Activated B cell treated with CpG ODN at 0.5 μM for 24 hours (primary cell): ENCODE results near the gene ZC3HAV1. TPM values are rescaled to one million over a fixed set of nuclear protein-coding genes. Genes with fewer than 3 reads are reported as not detected.

Source experiments
- ATAC-seq: fragments of 200-7000 bp; cut with Tn5 transposase; one replicate; pipeline ENCODE4 v1.10.0; 2021; ENCODE audit warnings: low read depth, mild to moderate bottlenecking, moderate library complexity
- CTCF ChIA-PET: fragments of 350-600 bp; sonication (Branson Sonifier 250); formaldehyde crosslinking; loops from one replicate; lab custom pipeline; 2021; ENCODE audit warnings: antibody characterized with exemption; lab: Charles Lee
- POLR2A ChIA-PET: fragments of 350-600 bp; sonication (Branson Sonifier 250); formaldehyde crosslinking; loops from one replicate; lab custom pipeline; 2021; ENCODE audit warnings: antibody characterized with exemption; lab: Charles Lee
- DNase-seq: peaks from one replicate; pipeline ENCODE4 v3.0.0; 2022
- H3K27ac Mint-ChIP-seq: one replicate; pipeline ENCODE4 v1.8.0; 2020; ENCODE audit warnings: mixed read lengths
- H3K27me3 Mint-ChIP-seq: one replicate; pipeline ENCODE4 v1.8.0; 2021; ENCODE audit warnings: mixed read lengths
- H3K36me3 Mint-ChIP-seq: one replicate; pipeline ENCODE4 v1.8.0; 2021; ENCODE audit warnings: low read depth, mixed read lengths
- H3K4me1 Mint-ChIP-seq: one replicate; pipeline ENCODE4 v1.8.0; 2021; ENCODE audit warnings: mixed read lengths
- H3K4me3 Mint-ChIP-seq: one replicate; pipeline ENCODE4 v1.8.0; 2020; ENCODE audit warnings: mild to moderate bottlenecking, mixed read lengths
- H3K9me3 Mint-ChIP-seq: one replicate; pipeline ENCODE4 v1.8.0; 2020; ENCODE audit warnings: mixed read lengths
- CTCF ChIP-seq: fragments of 200-600 bp; IDR thresholded peaks from one replicate; pipeline ENCODE4 v1.8.0; 2022; ENCODE audit warnings: antibody characterized with exemption, mild to moderate bottlenecking
- intact Hi-C: fragments of 100-400 bp; cut with micrococcal nuclease; formaldehyde crosslinking; loops from one replicate; pipeline ENCODE4 v1.15.1; 2024
- total RNA-seq: library from RNA; stranded (reverse); gene quantifications from 2 replicates; pipeline ENCODE4 v1.2.3, GENCODE V29; 2022

Gene ZC3HAV1
- total RNA-seq, 1 donor from 2014 or later: 80.7 TPM

GRCh38 chr7:139035586-139036353 lies 73.8 kb downstream of the ZC3HAV1 start, which contains the start of gene ZC3HAV1L:
ZC3HAV1L (minus strand) TSS chr7:139036042; CDS start chr7:139036017, 25 bp downstream.
- Mint-ChIP-seq H3K4me1 (peaks cover 10% of the 10 kb centered on the region), H3K9me3 (no peaks in the 10 kb centered on the region), H3K36me3 (no peaks in the 10 kb centered on the region), H3K4me3 (peak within 1 kb of the TSS; percentile 81), H3K27ac (no peak within 1 kb of the TSS), H3K27me3 (no peaks in the 10 kb centered on the region)
- POLR2A ChIA-PET: interaction anchor here (2.1 kb wide), 1 partner anchor 9 kb away, joined by 6 read pairs; no protein-coding TSS in a partner anchor
- intact Hi-C loops: loop anchor here (2.0 kb wide), 1 partner anchor 53 kb away; no protein-coding TSS in a partner anchor
- TF ChIP-seq CTCF: no peak
- DNase-seq (peak; percentile 34), ATAC-seq (peak; percentile 73)
- CTCF ChIA-PET: no interaction called here

- Mint-ChIP-seq H3K27me3 (no peaks in the 10 kb centered on the region), H3K36me3 (no peaks in the 10 kb centered on the region), H3K4me1 (peaks cover 10% of the 10 kb centered on the region), H3K27ac (no peak overlapping the region), H3K9me3 (no peaks in the 10 kb centered on the region), H3K4me3 (peak overlapping the region; percentile 81)
- ATAC-seq (peak; percentile 47), DNase-seq (no peak)
- no peak for TF ChIP-seq CTCF
- CTCF ChIA-PET: no interaction called here
- POLR2A ChIA-PET: interaction anchor here (0.8 to 2.1 kb wide), 2 partner anchors 10 to 77 kb away, joined by 3 to 6 read pairs; no protein-coding TSS in a partner anchor
- intact Hi-C loops: loop anchor here (2.0 kb wide), 1 partner anchor 52 kb away; no protein-coding TSS in a partner anchor
These were observed 74.5 kb downstream of the ZC3HAV1 start for GRCh38 chr7:139034855-139035585.

- DNase-seq (no peak), ATAC-seq (no peak)
- intact Hi-C loops: loop anchor here (2.0 kb wide), 1 partner anchor 52 kb away; no protein-coding TSS in a partner anchor
- Mint-ChIP-seq H3K27me3 (no peaks in the 10 kb centered on the region), H3K36me3 (no peaks in the 10 kb centered on the region), H3K4me3 (peak overlapping the region; percentile 81), H3K4me1 (peaks cover 10% of the 10 kb centered on the region), H3K27ac (no peak overlapping the region), H3K9me3 (no peaks in the 10 kb centered on the region)
- no peak for TF ChIP-seq CTCF
- POLR2A ChIA-PET: interaction anchor here (0.8 to 2.1 kb wide), 2 partner anchors 11 to 78 kb away, joined by 3 to 6 read pairs; no protein-coding TSS in a partner anchor
- CTCF ChIA-PET: no interaction called here
These were observed 75.2 kb downstream of the ZC3HAV1 start for GRCh38 chr7:139034336-139034735.

- POLR2A ChIA-PET: interaction anchor here (2.1 kb wide), 1 partner anchor 12 kb away, joined by 6 read pairs; no protein-coding TSS in a partner anchor
- H3K27ac Mint-ChIP-seq: no peak overlapping the region
These were observed 76.0 kb downstream of the ZC3HAV1 start for GRCh38 chr7:139033346-139034114.

More at GRCh38 chr7:139033346-139034114, 76.0 kb downstream of the ZC3HAV1 start:
- TF ChIP-seq CTCF: no peak
- intact Hi-C loops: loop anchor here (2.0 kb wide), 1 partner anchor 51 kb away; no protein-coding TSS in a partner anchor
- DNase-seq (no peak), ATAC-seq (no peak)
- CTCF ChIA-PET: interaction anchor here (0.7 kb wide), 1 partner anchor 15 kb away, joined by 4 read pairs; no protein-coding TSS in a partner anchor
- no peaks in the 10 kb centered on the region for H3K27me3 Mint-ChIP-seq
- no peaks in the 10 kb centered on the region for H3K9me3 Mint-ChIP-seq
- peaks cover 10% of the 10 kb centered on the region for H3K4me1 Mint-ChIP-seq
- no peaks in the 10 kb centered on the region for H3K36me3 Mint-ChIP-seq
- H3K4me3 Mint-ChIP-seq: no peak overlapping the region
